ENCODE data around the gene MRGPRD.

Gene MRGPRD

DNA sequence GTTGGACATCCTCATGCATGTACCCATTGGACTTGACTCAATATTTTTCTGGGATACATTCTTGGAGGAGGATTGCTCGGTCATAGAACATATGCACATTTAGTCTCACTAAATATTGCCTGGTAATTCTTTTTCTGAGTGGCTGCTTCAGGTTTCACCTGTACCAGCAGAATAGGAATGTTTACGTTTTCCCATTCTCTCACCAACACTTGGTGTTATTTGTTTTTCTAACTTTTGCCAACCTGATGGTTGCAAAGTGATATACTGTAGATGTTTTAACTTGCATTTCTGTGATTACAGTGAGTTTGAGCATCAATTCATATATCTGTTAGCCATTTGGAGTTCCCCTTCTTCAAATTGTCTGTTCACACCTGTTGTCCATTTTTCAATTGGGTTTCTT, 1.3 kb upstream of the MRGPRD start:
- TF ChIP-seq, protein P1, sequence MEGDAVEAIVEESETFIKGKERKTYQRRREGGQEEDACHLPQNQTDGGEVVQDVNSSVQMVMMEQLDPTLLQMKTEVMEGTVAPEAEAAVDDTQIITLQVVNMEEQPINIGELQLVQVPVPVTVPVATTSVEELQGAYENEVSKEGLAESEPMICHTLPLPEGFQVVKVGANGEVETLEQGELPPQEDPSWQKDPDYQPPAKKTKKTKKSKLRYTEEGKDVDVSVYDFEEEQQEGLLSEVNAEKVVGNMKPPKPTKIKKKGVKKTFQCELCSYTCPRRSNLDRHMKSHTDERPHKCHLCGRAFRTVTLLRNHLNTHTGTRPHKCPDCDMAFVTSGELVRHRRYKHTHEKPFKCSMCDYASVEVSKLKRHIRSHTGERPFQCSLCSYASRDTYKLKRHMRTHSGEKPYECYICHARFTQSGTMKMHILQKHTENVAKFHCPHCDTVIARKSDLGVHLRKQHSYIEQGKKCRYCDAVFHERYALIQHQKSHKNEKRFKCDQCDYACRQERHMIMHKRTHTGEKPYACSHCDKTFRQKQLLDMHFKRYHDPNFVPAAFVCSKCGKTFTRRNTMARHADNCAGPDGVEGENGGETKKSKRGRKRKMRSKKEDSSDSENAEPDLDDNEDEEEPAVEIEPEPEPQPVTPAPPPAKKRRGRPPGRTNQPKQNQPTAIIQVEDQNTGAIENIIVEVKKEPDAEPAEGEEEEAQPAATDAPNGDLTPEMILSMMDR (IDR thresholded peaks at IDR 0.05; ENCODE audit: low read depth, low read length, missing control alignments): no peak
- no peak for DNase-seq (ENCODE audit: low read depth)
- no peak overlapping the region for H3K4me3 ChIP-seq (ENCODE audit: low read depth, low read length)

DNA sequence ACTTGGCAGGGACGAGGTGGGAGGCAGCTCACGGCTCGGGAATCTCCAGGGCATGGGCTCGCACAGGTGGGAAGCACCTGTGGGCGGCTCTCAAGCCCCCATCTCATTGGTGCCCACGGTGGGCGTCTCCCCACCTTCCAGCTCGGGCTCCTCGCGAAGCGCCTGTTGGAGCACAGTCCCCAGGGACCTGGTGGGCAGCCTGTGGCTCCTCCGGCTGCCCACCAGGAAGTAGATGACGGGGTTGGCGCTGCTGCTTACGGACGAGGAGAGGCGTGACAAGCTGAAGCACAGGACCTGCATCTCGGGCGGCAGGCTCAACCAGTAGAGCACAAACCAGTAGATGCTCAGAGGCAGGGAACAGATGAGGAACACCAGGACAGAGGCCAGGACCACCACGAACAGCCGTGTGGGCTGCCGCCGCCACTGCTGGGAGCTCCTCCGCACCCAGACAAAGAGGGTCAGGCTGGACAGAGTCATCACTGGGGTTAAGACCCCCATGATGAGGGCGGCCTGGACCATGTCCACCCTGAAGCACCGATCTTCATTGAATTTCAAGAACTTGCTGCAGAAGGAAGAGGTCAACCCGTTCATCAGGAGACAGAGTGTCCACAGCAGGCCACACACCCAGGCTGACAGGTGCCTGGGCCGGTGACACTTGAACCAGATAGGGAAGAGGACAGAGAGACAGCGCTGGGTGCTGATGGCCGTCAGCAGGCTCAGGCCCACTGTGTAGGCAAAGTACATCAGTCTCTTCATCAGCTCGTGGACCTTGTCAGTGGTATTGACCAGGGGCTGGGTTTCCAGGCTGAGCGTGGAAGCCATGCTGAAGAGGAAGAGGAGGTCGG, 633 bp downstream of the MRGPRD start:
- no peak for DNase-seq (ENCODE audit: low read depth)
- TF ChIP-seq, protein P1 (IDR thresholded peaks at IDR 0.05; ENCODE audit: low read depth, low read length, missing control alignments): no peak

DNA sequence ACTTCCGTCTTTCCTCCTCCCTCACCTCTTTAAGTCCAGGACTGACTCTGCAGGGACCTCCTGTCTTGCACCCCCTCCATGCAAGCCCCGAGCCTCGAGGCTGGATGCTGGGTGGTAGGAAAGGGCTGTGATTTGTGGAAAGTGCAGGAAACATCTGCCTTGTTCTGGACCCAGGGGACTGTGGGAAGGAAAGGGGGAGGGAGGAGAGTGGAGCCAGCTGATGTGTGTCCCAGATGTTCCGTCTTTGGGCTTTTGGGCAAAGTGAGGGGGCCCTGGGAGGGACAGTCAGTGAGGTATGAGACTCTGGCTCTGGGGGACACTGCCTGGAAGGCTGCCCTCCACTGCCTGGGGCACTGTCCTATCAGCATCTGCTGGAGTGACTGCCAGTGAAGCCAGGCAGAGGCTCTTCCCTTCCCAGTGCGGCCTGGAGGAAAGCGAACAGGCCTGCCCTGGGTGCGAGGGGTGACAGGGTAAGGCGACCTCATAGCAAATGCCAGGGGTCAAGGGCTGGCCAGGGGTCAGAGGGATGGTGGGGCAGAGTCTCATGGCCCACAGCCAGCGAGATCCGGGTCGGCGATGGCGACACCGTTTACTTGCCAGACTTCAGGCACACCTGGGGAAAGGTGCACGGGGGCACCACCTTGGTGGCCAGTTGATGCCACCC, 1.7 kb downstream of the MRGPRD start:
- no peak for DNase-seq (ENCODE audit: low read depth)
- TF ChIP-seq, protein P1 (IDR thresholded peaks at IDR 0.05; ENCODE audit: low read depth, low read length, missing control alignments): no peak
- H3K4me3 ChIP-seq (ENCODE audit: low read depth, low read length): no peak overlapping the region

More for the DNA sequence above, 633 bp downstream of the MRGPRD start:
- H3K4me3 ChIP-seq (ENCODE audit: low read depth, low read length): no peak overlapping the region

DNA sequence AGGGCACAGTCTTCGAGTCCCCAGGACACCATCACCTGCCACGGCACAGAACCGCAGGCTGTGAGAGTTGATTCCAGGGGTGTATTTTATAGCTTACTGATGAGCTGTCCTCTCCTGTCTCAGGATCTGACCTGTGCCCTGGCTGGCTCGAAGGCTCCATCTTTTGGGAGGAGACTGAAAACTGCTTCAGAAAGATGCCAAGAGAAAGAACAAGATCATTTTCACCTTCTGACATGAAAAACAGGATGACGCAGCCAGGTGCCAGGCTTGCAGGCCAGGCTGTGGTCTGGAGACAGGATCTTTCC, 2.2 kb downstream of the MRGPRD start:
- TF ChIP-seq, protein P1 (IDR thresholded peaks at IDR 0.05; ENCODE audit: low read depth, low read length, missing control alignments): no peak
- H3K4me3 ChIP-seq (ENCODE audit: low read depth, low read length): no peak overlapping the region
- DNase-seq (ENCODE audit: low read depth): no peak

DNA sequence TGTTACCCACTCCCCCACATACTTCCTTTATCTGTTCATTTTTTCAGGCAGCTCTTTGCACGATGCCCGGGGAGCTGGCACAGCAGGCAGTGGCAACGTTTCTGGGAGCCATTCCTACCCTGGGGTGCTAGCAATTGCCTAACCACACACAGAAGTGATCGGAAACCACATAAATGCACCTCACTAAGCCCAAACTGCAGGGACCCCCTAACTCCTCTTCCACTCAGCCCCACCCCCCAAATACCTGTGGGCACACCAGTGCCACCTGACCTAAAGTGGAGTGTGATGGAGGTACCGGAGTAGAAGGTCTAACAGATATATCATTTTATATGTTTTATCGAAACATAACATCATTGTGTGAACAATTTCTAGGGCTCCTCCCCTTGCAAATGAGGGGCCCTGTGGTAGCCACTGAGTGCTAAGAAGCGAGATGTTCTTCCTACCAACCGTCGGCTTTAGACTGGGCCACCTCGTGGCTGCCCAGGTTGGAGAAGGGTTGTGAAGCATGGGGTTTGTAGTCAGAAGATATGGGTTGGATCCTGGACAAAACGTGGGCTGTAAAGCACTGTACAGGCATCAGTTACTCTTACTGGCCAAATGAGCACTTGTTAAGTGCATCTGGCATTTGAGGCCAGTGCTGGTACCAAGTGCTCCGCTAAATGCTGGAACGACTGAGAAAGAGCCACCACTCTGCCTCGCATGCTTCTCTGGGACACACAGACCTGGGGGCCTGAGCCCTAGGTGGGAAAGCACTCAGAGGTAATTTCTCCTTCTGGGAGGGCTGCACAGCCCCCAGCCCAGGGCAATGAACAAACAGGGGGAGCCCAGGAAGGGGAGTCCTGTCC, 2.8 kb downstream of the MRGPRD start:
- DNase-seq (ENCODE audit: low read depth): no peak
- H3K4me3 ChIP-seq (ENCODE audit: low read depth, low read length): no peak overlapping the region
- TF ChIP-seq, protein P1 (IDR thresholded peaks at IDR 0.05; ENCODE audit: low read depth, low read length, missing control alignments): no peak

DNA sequence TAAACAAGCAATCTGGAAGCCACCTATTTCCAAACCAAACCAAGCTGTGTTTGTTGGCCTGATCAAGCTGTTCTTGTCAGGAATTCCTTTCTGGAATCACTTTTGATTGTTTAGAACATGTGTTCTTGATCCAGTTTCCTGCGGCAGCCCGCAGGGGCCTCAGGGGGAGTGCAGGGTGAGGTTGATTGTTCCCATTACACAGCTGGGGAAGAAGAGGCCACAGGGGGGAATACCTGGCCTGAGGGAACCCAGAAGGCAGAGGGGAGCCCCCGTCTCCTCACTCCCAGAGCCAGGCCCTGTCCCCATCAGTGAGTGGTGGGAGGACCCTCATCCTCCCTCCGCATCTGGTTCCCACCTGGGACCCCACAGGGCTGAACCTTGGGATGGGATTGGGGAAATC, 4.2 kb downstream of the MRGPRD start:
- no peak for DNase-seq (ENCODE audit: low read depth)
- TF ChIP-seq, protein P1 (IDR thresholded peaks at IDR 0.05; ENCODE audit: low read depth, low read length, missing control alignments): no peak
- H3K4me3 ChIP-seq (ENCODE audit: low read depth, low read length): no peak overlapping the region
